H1 (cell line): ENCODE measurements around the gene CMTM2. TPM values are rescaled to one million over a fixed set of nuclear protein-coding genes. Genes with fewer than 3 reads are reported as not detected.

ENCODE experiments used
- CHD2 ChIP-seq: IDR thresholded peaks from 2 replicates; pipeline ENCODE4 v1.6.1; 2012; ENCODE audit warnings: low read length, improper control_type of control experiment
- EP300 ChIP-seq, 2 experiments: IDR thresholded peaks; 1 replicate in 1 of 2; 2 replicates in 1 of 2; pipeline ENCODE4 v1.6.1; 2011 to 2012; ENCODE audit warnings: low read depth in 2 of 2, low read length in 2 of 2, mild to moderate bottlenecking in 2 of 2, borderline replicate concordance in 1 of 2, inconsistent platforms in 1 of 2, moderate library complexity in 1 of 2
- MAFK ChIP-seq: IDR thresholded peaks from 2 replicates; pipeline ENCODE4 v1.6.1; 2012; ENCODE audit warnings: low read depth, mild to moderate bottlenecking, improper control_type of control experiment, low read length
- RFX5 ChIP-seq: IDR thresholded peaks from 2 replicates; pipeline ENCODE4 v1.6.1; 2011; ENCODE audit warnings: low read depth, low read length, improper control_type of control experiment, borderline replicate concordance
- polyA plus RNA-seq, 7 experiments: library from polyadenylated mRNA; depleted of rRNA in 3 of 7; stranded (reverse) in 5 of 7; unstranded in 2 of 7; fragments of >200 nt in 5 of 7; fragments of 200-250 nt in 2 of 7; gene quantifications; 1 replicate in 5 of 7; 2 replicates in 1 of 7; 4 replicates in 1 of 7; pipeline versions ENCODE4 v1.2.1 to v1.2.3, GENCODE V29; 2011 to 2013; ENCODE audit warnings: missing spikeins in 2 of 7, mixed read lengths in 2 of 7
- total RNA-seq: library from RNA; stranded (reverse); fragmentation: NEBNext Ultra II Directional; extraction: Animal tissue kit (Norgen Biotek cat#: 25700); gene quantifications from 2 replicates; pipeline ENCODE4 v1.2.1, GENCODE V29; 2021
- TF ChIP-seq, protein P1 (sequence below): IDR thresholded peaks from 2 replicates; pipeline ENCODE4 v1.6.1; 2011; ENCODE audit warnings: low read length, improper control_type of control experiment
- TF ChIP-seq, protein P2 (sequence below): IDR thresholded peaks from 2 replicates; pipeline ENCODE4 v1.6.1; 2012; ENCODE audit warnings: low read length, inconsistent platforms

The CMTM2 gene
- total and polyA plus RNA-seq, 2 of the 8 experiments (the other 6 are each of a cell fraction or from before 2014, with no cell fraction given) = not detected

DNA sequence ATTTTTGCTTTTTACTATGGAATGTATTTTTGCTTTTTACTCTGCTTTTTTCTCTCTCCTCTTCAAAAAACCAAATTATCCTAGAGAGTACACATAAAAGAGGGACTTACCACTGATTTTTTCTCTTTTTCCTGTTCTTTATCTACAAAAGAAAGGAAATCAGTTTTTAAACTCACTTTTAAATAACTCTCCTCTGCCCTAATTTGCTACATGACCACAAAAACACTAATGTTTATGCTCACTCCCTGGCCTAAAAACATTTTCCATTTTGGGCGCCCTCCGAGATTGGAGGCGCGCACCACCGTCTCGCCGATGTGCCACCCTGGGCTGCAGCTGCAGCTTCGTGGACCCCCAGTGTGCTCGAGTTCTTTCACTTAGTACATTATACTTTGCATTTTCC, 30.4 kb upstream of the CMTM2 start (continued):
- TF ChIP-seq EP300 (IDR thresholded peaks at IDR 0.05; ENCODE audit: borderline replicate concordance in 1 of 2, low read depth in 2 of 2, low read length in 2 of 2) = no peak
- TF ChIP-seq, protein P1, sequence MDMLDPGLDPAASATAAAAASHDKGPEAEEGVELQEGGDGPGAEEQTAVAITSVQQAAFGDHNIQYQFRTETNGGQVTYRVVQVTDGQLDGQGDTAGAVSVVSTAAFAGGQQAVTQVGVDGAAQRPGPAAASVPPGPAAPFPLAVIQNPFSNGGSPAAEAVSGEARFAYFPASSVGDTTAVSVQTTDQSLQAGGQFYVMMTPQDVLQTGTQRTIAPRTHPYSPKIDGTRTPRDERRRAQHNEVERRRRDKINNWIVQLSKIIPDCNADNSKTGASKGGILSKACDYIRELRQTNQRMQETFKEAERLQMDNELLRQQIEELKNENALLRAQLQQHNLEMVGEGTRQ = no peak
- TF ChIP-seq, protein P2, sequence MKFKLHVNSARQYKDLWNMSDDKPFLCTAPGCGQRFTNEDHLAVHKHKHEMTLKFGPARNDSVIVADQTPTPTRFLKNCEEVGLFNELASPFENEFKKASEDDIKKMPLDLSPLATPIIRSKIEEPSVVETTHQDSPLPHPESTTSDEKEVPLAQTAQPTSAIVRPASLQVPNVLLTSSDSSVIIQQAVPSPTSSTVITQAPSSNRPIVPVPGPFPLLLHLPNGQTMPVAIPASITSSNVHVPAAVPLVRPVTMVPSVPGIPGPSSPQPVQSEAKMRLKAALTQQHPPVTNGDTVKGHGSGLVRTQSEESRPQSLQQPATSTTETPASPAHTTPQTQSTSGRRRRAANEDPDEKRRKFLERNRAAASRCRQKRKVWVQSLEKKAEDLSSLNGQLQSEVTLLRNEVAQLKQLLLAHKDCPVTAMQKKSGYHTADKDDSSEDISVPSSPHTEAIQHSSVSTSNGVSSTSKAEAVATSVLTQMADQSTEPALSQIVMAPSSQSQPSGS = no peak
- TF ChIP-seq MAFK = no peak
- no peak for TF ChIP-seq CHD2
- TF ChIP-seq RFX5 = no peak
